HEK293 (cell line): ENCODE data around the gene PRMT7.
A peak's percentile ranks its signal among the peaks of the same experiment; 100 is the strongest.

Experiments used
- CTCF ChIA-PET: fragments of 350-600 bp; formaldehyde crosslinking; extraction: SDS; loops from one replicate; lab custom pipeline; 2021; ENCODE audit warnings: antibody characterized with exemption; lab: Yijun Ruan, JAX
- POLR2A ChIA-PET: fragments of 300-600 bp; formaldehyde crosslinking; extraction: SDS; loops from one replicate; lab custom pipeline; 2020; ENCODE audit warnings: antibody characterized with exemption, inconsistent platforms; lab: Yijun Ruan, JAX
- H3K27ac ChIP-seq: fragments of 200-500 bp; sonication (Bioruptor generic); 2 replicates; pipeline ENCODE4 v1.5.1; 2014; ENCODE audit warnings: low read depth, low read length, control low read depth, inconsistent platforms; ENCODE audit errors: extremely low read depth
- H3K36me3 ChIP-seq, 2 experiments: fragments of 200-500 bp in 1 of 2; sonication (Bioruptor generic) in 1 of 2; 1 replicate in 1 of 2; 2 replicates in 1 of 2; pipeline ENCODE4 v1.5.1; 2014 to 2017; ENCODE audit warnings: inconsistent platforms in 2 of 2, low read length in 2 of 2; ENCODE audit not compliant: control insufficient read depth in 2 of 2, insufficient read depth in 1 of 2
- H3K4me1 ChIP-seq: fragments of 200-500 bp; sonication (Bioruptor generic); 2 replicates; pipeline ENCODE4 v1.5.1; 2014; ENCODE audit warnings: mild to moderate bottlenecking, low read length, inconsistent platforms; ENCODE audit not compliant: control insufficient read depth, insufficient read depth
- H3K4me3 ChIP-seq: 2 replicates; pipeline ENCODE4 v1.5.1; 2011; ENCODE audit warnings: low read depth, mild to moderate bottlenecking, control low read depth, low read length, moderate library complexity
- H3K9me3 ChIP-seq: fragments of 200-500 bp; sonication (Bioruptor generic); 2 replicates; pipeline ENCODE4 v1.5.1; 2014; ENCODE audit warnings: low read depth, low read length, inconsistent platforms; ENCODE audit not compliant: control insufficient read depth, insufficient read depth
- GLIS2 ChIP-seq: fragments of 450-650 bp; formaldehyde crosslinking; IDR thresholded peaks from 2 replicates; pipeline ENCODE4 v1.5.1; 2016; ENCODE audit warnings: missing biosample characterization, missing genetic modification characterization
- OSR2 ChIP-seq: fragments of 450-650 bp; formaldehyde crosslinking; IDR thresholded peaks from 2 replicates; pipeline ENCODE4 v1.5.1; 2016; ENCODE audit warnings: missing biosample characterization, missing genetic modification characterization
- REPIN1 ChIP-seq: fragments of 450-650 bp; formaldehyde crosslinking; IDR thresholded peaks from 2 replicates; pipeline ENCODE4 v1.5.1; 2017; ENCODE audit warnings: missing biosample characterization, missing genetic modification characterization, low read depth
- ZBTB17 ChIP-seq: fragments of 450-650 bp; formaldehyde crosslinking; IDR thresholded peaks from 2 replicates; pipeline ENCODE4 v1.5.1; 2016; ENCODE audit warnings: missing biosample characterization, missing genetic modification characterization
- ZNF114 ChIP-seq: fragments of 450-650 bp; formaldehyde crosslinking; IDR thresholded peaks from 2 replicates; pipeline ENCODE4 v1.5.0; 2017; ENCODE audit warnings: missing biosample characterization, missing genetic modification characterization
- ZNF140 ChIP-seq: fragments of 450-650 bp; formaldehyde crosslinking; IDR thresholded peaks from 2 replicates; pipeline ENCODE4 v1.5.1; 2016; ENCODE audit warnings: missing biosample characterization, missing genetic modification characterization
- TF ChIP-seq, protein P1 (sequence below): fragments of 450-650 bp; formaldehyde crosslinking; IDR thresholded peaks from 2 replicates; pipeline ENCODE4 v1.5.1; 2016; ENCODE audit warnings: missing biosample characterization, missing genetic modification characterization
- TF ChIP-seq, protein P2 (sequence below): fragments of 450-650 bp; formaldehyde crosslinking; IDR thresholded peaks from 2 replicates; pipeline ENCODE4 v1.5.1; 2016; ENCODE audit warnings: missing biosample characterization, missing genetic modification characterization
- TF ChIP-seq, protein P3 (sequence below): fragments of 450-650 bp; IDR thresholded peaks from 2 replicates; pipeline ENCODE4 v1.5.1; 2018; ENCODE audit warnings: missing biosample characterization, mild to moderate bottlenecking, missing genetic modification characterization
- TF ChIP-seq, protein P4 (sequence below): fragments of 450-650 bp; formaldehyde crosslinking; IDR thresholded peaks from 2 replicates; pipeline ENCODE4 v1.5.1; 2016; ENCODE audit warnings: missing biosample characterization, missing genetic modification characterization

Gene PRMT7

DNA sequence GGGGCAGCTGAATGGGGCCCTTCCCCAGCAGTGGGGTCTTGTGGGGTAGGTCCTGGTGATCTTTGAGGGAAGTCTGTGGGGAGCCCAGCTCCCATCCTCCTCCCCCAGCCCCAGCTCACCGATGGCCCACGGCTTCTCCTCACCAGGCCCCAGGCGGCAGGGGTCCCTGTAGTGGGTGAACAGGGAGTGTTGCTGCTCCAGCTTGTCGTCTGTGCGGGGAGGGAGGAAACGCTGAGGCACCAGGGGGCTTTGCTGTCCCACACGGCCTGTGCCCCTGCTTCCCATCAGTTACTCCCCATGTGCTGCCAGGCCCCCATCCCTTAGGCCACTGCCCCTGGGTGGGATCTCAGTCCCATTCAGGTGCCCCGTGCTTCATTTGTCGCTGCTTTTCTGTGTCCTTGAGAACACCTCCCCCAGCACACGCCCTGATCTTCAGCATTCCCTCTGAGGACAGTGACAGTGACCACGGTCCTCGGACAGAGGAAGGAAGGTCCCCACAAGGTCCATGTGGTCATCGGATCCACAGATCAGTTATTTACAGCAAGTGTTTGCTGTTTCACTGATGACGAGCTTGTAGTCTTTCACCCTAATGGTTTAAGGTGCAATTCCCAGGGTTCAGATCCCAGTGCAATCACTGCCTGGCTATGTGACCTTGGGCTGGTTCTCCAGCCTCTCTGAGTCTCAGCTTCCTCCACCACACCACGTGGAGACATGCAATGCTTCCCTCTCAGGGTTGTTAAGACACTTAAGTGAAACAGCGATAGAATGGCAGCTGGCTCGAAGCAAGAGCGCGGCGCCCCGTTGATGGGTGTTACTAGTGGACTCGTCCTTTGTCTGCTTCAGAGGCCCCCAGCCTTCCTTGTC lies 53.1 kb downstream of the PRMT7 start:
- POLR2A ChIA-PET = no interaction called here
- H3K9me3 ChIP-seq = no peaks in the 10 kb centered on the region
- H3K27ac ChIP-seq = no peak overlapping the region
- no peaks in the 10 kb centered on the region for H3K4me1 ChIP-seq
- no peak overlapping the region for H3K4me3 ChIP-seq
- CTCF ChIA-PET = interaction anchor here (0.6 to 1.7 kb wide), 8 partner anchors 9 to 164 kb away, joined by 3 to 4 read pairs (median 3); partner anchors contain the start of gene SLC7A6
- TF ChIP-seq, protein P1, sequence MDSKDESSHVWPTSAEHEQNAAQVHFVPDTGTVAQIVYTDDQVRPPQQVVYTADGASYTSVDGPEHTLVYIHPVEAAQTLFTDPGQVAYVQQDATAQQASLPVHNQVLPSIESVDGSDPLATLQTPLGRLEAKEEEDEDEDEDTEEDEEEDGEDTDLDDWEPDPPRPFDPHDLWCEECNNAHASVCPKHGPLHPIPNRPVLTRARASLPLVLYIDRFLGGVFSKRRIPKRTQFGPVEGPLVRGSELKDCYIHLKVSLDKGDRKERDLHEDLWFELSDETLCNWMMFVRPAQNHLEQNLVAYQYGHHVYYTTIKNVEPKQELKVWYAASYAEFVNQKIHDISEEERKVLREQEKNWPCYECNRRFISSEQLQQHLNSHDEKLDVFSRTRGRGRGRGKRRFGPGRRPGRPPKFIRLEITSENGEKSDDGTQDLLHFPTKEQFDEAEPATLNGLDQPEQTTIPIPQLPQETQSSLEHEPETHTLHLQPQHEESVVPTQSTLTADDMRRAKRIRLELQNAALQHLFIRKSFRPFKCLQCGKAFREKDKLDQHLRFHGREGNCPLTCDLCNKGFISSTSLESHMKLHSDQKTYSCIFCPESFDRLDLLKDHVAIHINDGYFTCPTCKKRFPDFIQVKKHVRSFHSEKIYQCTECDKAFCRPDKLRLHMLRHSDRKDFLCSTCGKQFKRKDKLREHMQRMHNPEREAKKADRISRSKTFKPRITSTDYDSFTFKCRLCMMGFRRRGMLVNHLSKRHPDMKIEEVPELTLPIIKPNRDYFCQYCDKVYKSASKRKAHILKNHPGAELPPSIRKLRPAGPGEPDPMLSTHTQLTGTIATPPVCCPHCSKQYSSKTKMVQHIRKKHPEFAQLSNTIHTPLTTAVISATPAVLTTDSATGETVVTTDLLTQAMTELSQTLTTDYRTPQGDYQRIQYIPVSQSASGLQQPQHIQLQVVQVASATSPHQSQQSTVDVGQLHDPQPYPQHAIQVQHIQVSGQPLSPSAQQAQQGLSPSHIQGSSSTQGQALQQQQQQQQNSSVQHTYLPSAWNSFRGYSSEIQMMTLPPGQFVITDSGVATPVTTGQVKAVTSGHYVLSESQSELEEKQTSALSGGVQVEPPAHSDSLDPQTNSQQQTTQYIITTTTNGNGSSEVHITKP (tag by site-specific recombination) = no peak
- TF ChIP-seq GLIS2 (0 out of 2 replicates have a peak, but pooled peaks have one; percentile 21), REPIN1 (no peak), ZNF140 (tag by site-specific recombination) (no peak)
- peaks cover 0 to under 1% of the 10 kb centered on the region in 2 experiments; a peak in 1 of 3 replicates for H3K36me3 ChIP-seq

DNA sequence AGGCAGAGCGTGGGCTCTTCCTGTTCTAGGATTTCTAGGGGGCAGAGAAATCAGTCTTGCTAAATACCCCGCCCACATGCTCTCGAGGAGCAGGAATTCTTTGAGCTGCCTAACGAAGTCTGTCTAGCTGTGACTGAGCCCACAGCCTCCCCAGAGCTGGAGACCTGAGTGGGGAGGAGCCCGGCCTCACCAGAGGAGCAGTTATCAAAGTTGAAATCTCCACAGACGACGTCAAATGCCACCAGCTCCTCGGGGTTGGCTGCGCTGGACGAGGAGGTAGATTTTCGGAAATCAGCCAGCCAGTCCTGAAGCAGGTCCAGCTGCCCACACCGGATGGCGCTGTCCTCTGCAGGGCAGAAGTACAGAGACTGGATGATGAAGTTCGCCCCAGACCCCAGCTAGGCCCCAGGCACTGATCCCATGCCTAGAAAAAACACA lies 53.8 kb downstream of the PRMT7 start:
- Histone ChIP-seq H3K27ac (no peak overlapping the region), H3K4me3 (no peak overlapping the region), H3K4me1 (no peaks in the 10 kb centered on the region), H3K36me3 (no peaks in the 10 kb centered on the region)
- ChIA-PET POLR2A (interaction anchor here (0.6 kb wide), 1 partner anchor 253 kb away, joined by 3 read pairs; no protein-coding TSS in a partner anchor), CTCF (interaction anchor here (0.6 to 1.7 kb wide), 6 partner anchors 8 to 100 kb away, joined by 3 to 4 read pairs (median 4); partner anchors contain the start of gene SLC7A6)
- TF ChIP-seq ZBTB17 (tag by site-specific recombination) (peak; percentile 15; the same call in 1 of the 2 replicates), ZNF114 (tag by site-specific recombination) (no peak)
- TF ChIP-seq, protein P2, sequence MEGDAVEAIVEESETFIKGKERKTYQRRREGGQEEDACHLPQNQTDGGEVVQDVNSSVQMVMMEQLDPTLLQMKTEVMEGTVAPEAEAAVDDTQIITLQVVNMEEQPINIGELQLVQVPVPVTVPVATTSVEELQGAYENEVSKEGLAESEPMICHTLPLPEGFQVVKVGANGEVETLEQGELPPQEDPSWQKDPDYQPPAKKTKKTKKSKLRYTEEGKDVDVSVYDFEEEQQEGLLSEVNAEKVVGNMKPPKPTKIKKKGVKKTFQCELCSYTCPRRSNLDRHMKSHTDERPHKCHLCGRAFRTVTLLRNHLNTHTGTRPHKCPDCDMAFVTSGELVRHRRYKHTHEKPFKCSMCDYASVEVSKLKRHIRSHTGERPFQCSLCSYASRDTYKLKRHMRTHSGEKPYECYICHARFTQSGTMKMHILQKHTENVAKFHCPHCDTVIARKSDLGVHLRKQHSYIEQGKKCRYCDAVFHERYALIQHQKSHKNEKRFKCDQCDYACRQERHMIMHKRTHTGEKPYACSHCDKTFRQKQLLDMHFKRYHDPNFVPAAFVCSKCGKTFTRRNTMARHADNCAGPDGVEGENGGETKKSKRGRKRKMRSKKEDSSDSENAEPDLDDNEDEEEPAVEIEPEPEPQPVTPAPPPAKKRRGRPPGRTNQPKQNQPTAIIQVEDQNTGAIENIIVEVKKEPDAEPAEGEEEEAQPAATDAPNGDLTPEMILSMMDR (tag by site-specific recombination) = 0 out of 2 replicates have a peak, but pooled peaks have one; percentile 14
- TF ChIP-seq, all 188 proteins: peak for 2
- no peaks in the 10 kb centered on the region for H3K9me3 ChIP-seq

DNA sequence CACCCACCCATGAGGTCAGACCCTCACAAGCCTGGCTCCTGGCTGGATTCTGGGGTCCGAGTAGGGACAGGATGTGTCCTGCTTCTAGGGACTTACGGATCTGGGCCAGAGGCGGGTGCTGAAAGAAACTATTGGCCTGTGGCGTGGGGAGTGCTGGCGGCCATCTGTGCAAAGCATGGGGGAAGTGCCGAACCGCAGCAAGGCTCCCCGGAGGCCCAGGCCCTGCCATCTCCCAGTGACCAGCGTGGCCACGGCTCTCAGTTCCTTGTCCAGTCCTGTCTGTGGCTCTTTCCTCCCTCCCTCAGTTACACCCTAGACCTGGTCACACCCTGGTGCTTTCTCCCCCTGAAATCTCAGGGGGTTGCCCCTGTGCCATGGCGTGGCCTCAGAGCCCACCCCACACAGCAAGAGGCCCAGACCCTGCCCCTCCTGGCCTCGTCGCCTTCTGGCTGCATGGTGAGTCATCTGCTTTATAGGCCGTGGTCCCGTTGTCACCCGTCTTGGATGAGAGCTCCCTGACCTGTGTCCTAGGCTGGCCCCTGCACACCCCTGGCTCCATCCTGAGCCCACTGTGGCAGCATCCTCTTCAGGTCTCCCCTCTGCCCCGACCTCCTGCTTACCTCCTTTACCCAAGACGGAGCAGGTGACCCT lies 54.5 kb downstream of the PRMT7 start:
- TF ChIP-seq OSR2 (tag by site-specific recombination) = no peak
- TF ChIP-seq GLIS2 = peak; percentile 22; the same call in 1 of the 2 replicates
- TF ChIP-seq, protein P3, sequence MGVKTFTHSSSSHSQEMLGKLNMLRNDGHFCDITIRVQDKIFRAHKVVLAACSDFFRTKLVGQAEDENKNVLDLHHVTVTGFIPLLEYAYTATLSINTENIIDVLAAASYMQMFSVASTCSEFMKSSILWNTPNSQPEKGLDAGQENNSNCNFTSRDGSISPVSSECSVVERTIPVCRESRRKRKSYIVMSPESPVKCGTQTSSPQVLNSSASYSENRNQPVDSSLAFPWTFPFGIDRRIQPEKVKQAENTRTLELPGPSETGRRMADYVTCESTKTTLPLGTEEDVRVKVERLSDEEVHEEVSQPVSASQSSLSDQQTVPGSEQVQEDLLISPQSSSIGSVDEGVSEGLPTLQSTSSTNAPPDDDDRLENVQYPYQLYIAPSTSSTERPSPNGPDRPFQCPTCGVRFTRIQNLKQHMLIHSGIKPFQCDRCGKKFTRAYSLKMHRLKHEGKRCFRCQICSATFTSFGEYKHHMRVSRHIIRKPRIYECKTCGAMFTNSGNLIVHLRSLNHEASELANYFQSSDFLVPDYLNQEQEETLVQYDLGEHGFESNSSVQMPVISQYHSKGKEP = no peak
- TF ChIP-seq, protein P4, sequence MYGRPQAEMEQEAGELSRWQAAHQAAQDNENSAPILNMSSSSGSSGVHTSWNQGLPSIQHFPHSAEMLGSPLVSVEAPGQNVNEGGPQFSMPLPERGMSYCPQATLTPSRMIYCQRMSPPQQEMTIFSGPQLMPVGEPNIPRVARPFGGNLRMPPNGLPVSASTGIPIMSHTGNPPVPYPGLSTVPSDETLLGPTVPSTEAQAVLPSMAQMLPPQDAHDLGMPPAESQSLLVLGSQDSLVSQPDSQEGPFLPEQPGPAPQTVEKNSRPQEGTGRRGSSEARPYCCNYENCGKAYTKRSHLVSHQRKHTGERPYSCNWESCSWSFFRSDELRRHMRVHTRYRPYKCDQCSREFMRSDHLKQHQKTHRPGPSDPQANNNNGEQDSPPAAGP = no peak
- Histone ChIP-seq H3K36me3 (no peaks in the 10 kb centered on the region), H3K27ac (no peak overlapping the region), H3K9me3 (no peaks in the 10 kb centered on the region), H3K4me1 (no peaks in the 10 kb centered on the region), H3K4me3 (no peak overlapping the region)
- POLR2A ChIA-PET = interaction anchor here (0.6 kb wide), 1 partner anchor 253 kb away, joined by 3 read pairs; no protein-coding TSS in a partner anchor
- CTCF ChIA-PET = interaction anchor here (0.7 to 1.7 kb wide), 4 partner anchors 7 to 162 kb away, joined by 3 to 5 read pairs (median 4); no protein-coding TSS in a partner anchor
